Left ventricle myocardium inferior (tissue), 1 donor: Measurements from ENCODE around the gene MAP2K3. TPM values are rescaled to one million over a fixed set of nuclear protein-coding genes. Genes with fewer than 3 reads are reported as not detected.
A peak's percentile ranks its signal among the peaks of the same experiment; 100 is the strongest.

Source experiments
- DNase-seq: peaks from one replicate; pipeline ENCODE4 v3.0.0-alpha.2; 2020
- H3K27ac ChIP-seq: fragments of 200-600 bp; replicated peaks from 2 replicates; pipeline ENCODE4 v1.8.0; 2021
- H3K27me3 ChIP-seq: fragments of 200-600 bp; 2 replicates; pipeline ENCODE4 v1.8.0; 2021; ENCODE audit warnings: low read depth
- H3K36me3 ChIP-seq: fragments of 200-600 bp; 2 replicates; pipeline ENCODE4 v1.8.0; 2021
- H3K4me1 ChIP-seq: fragments of 200-600 bp; 2 replicates; pipeline ENCODE4 v1.8.0; 2021
- H3K4me3 ChIP-seq: fragments of 200-600 bp; 2 replicates; pipeline ENCODE4 v1.8.0; 2021; ENCODE audit warnings: mild to moderate bottlenecking, moderate library complexity
- H3K9me3 ChIP-seq: fragments of 200-600 bp; replicated peaks from 2 replicates; pipeline ENCODE4 v1.8.0; 2021
- intact Hi-C: fragments of 100-400 bp; cut with micrococcal nuclease; formaldehyde crosslinking; loops from one replicate; pipeline ENCODE4 v1.11.0; 2022
- total RNA-seq: library from RNA; stranded (reverse); fragmentation: NEBNext Ultra II Directional; extraction: Animal tissue kit (Norgen Biotek cat#: 25700); gene quantifications from one replicate; pipeline ENCODE4 v1.2.1, GENCODE V29; 2021
- TF ChIP-seq, protein P1 (sequence below): fragments of 200-600 bp; IDR thresholded peaks from 2 replicates; pipeline ENCODE4 v1.8.0; 2021; ENCODE audit warnings: antibody characterized with exemption, mild to moderate bottlenecking, borderline replicate concordance
- donor health status: DM: no; HTN: yes; CAD: no; lungs with severe emphysema.

MAP2K3 gene
- total RNA-seq, 1 donor from 2014 or later = 41.7 TPM

DNA sequence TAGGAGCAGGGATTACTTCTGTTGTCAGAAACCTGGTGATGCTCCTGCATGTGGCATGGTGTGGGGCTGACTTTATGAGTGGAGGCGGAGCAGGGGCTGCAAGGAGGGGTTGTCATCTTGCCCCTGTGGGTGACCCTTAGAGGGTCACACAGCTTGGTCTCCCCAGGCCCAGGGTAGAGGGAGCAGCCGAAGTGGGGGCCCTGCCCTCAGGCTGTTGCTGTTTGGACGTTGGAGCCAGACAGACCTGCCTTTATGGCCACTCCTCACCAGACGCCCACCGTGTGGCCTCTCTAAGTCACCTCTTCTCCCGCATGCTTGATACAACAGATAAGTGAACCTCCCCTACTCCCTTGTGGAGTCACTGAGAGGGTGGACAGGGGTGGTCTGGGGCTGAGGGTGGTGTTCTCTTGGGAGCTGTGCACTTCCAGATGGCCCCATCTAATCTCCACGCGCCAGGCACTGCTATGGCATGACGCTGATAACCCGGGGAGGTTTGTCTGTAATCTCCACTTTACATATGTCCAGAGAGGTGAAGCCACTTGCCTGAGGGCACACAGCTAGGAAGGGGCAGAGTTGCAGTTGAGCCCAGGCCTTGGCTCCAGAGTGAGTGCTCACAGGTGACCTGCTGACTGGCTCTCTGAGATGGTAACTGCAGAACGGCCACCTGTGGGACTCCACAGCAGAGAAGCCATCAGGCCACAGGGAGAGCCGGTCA lies 10.0 kb downstream of the MAP2K3 start:
- TF ChIP-seq, protein P1, sequence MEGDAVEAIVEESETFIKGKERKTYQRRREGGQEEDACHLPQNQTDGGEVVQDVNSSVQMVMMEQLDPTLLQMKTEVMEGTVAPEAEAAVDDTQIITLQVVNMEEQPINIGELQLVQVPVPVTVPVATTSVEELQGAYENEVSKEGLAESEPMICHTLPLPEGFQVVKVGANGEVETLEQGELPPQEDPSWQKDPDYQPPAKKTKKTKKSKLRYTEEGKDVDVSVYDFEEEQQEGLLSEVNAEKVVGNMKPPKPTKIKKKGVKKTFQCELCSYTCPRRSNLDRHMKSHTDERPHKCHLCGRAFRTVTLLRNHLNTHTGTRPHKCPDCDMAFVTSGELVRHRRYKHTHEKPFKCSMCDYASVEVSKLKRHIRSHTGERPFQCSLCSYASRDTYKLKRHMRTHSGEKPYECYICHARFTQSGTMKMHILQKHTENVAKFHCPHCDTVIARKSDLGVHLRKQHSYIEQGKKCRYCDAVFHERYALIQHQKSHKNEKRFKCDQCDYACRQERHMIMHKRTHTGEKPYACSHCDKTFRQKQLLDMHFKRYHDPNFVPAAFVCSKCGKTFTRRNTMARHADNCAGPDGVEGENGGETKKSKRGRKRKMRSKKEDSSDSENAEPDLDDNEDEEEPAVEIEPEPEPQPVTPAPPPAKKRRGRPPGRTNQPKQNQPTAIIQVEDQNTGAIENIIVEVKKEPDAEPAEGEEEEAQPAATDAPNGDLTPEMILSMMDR = no peak
- intact Hi-C loops = no loop called here
- peaks cover 70% of the 10 kb centered on the region for H3K4me1 ChIP-seq

DNA sequence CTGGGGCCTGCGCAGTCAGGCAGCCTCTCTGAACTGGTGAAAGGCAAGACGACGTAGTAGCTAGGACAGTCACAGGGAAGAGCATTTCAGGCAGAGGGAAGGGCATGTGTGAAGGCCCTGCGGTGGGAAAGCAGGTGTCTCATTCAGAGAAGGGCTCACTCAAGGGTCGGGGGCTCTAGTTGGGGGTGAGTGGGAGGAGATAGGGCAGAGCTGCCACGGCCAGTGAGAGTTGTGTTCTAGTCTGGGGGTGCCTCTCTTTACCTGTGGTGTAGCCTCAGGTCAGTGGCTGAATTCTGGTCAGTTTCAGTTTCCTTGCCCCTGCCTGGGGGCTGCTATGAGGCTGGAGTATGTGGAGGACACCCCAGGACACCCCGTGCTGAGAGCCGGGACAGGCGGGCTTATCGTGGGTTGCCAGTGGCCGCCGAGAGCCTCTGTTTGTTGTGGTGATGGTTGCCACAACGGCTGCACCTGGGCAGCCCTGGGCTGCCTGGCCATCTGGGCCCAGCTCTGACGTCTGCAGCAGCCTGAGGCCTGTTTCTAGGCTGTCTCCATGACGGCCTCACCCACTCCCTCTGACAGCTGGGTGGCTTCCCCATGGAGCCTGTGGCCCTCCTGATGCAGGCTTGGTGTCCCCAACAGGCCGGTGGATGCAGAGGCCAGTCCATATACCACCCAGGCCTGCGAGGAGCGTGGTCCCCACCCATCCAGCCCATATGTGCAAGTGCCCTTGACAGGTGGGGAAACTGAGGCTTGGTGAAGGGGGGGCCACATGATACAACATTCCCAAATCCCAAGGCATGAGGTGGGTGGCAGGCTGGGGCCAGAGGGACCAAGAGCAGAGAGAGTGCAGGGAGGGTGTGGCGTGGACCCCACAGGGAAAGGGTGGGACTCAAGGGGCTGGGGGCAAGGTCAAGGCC lies 10.8 kb downstream of the MAP2K3 start:
- no peaks in the 10 kb centered on the region for H3K9me3 ChIP-seq
- peaks cover 69% of the 10 kb centered on the region for H3K4me1 ChIP-seq
- intact Hi-C loops = no loop called here
- no peak overlapping the region for H3K4me3 ChIP-seq
- TF ChIP-seq, protein P1 = no peak
- peak; percentile 80 for DNase-seq
- peaks cover 4% of the 10 kb centered on the region for H3K27me3 ChIP-seq
- peak overlapping the region; percentile 63 for H3K27ac ChIP-seq
- H3K36me3 ChIP-seq = peaks cover 21% of the 10 kb centered on the region

More for the DNA sequence above, 10.0 kb downstream of the MAP2K3 start:
- Histone ChIP-seq H3K4me3 (no peak overlapping the region), H3K27me3 (peaks cover 4% of the 10 kb centered on the region), H3K27ac (peak overlapping the region; percentile 63), H3K36me3 (peaks cover 15% of the 10 kb centered on the region), H3K9me3 (no peaks in the 10 kb centered on the region)
- DNase-seq = no peak

DNA sequence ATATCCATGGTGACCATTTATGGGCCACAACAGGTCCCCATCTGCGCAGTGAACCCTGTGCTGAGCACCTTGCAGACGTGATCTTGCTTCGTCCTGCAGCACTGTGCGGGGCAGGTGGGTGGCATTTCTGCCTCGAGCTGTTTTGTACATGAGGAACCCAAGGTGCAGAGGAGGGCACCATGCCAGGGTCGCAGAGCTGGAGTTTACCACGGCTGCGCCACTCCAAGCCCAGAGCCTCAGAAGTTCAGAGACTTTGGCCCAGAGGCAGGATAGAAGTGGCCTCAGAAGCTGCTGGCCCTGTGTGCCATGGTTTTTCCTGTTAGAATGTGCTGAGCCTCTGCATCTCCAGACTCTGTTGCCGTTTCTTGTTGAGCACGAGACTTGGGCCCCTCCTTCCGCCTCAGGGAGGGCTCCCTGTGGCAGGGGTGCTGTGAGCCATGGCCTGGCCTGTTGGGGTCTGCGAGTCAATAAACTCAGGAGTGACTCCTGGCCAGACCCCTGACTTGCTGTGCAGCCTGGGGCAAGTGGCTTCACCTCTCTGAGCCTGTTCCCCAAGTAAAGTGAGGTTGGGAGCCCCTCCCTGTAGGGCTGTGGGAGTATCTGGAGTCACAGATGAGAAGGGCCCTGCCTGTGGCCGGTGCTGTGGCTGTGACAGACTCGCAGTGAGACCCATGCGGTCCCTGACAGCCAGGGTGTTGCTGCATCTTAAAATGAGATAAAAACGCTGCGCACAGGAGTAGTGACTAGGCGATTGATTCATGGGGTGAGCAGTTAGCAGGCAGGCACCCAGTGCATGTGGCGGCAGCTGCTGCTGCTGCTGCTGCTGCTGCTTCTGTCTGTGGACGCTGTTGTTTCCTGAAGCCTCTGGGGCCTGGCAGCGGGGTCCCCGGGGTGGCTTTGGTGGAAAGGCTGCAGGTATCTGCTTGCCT lies 11.8 kb downstream of the MAP2K3 start:
- peak overlapping the region; percentile 63 for H3K27ac ChIP-seq
- H3K4me1 ChIP-seq = peaks cover 62% of the 10 kb centered on the region
- no peak overlapping the region for H3K4me3 ChIP-seq
- H3K27me3 ChIP-seq = peaks cover 4% of the 10 kb centered on the region
- TF ChIP-seq, protein P1 = no peak
- intact Hi-C loops = no loop called here
- peak; percentile 66 for DNase-seq
- H3K36me3 ChIP-seq = peaks cover 32% of the 10 kb centered on the region
- no peaks in the 10 kb centered on the region for H3K9me3 ChIP-seq

DNA sequence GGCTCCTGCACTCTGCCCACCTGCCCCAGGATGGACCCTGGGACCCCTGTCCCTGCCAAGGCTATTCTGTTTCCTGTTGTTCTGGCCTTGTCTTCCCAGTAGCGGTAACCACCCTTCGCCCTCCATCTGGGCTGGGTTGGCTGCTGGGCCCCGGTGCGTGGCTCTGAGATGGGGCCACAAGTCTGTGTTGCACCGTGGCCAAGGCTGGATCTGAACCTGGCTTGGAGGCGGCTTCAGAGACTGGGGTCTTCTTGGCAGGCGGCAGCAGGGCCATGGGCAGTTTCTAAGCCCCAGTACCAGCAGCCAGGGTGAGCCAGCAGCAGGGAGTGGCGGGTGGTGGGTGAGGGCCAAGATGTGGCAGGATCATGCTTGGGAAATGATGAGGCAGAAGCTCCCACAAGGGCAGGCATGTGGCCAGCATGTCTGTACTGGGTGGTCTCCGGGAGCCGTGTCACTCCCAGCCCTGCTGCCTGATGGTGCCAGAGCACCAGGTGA lies 12.6 kb downstream of the MAP2K3 start:
- peak overlapping the region; percentile 63 for H3K27ac ChIP-seq
- TF ChIP-seq, protein P1 = no peak
- peaks cover 59% of the 10 kb centered on the region for H3K4me1 ChIP-seq
- H3K9me3 ChIP-seq = no peaks in the 10 kb centered on the region
- intact Hi-C loops = no loop called here
- DNase-seq = no peak
- H3K36me3 ChIP-seq = peaks cover 35% of the 10 kb centered on the region
- no peak overlapping the region for H3K4me3 ChIP-seq
- peaks cover 4% of the 10 kb centered on the region for H3K27me3 ChIP-seq

DNA sequence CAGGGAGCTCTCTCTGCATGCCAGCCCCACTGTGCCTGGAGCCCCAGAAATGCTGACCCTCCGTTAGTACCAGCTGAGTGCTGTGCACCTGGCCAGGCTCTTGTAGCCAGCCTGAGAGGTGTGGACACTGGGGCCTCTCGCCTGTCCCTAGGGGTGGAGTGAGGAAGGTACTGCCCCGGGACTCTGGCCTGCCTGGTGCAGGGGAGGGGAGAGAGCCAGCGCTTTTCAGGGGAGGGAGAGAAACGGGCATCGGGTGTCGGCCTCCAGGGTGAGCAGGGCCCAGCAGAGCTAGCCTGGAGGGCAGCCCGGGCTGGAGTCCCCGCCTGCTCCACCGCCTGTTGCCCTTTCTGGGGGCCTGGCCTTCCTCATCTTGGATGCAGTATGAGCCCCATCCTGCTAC lies 13.1 kb downstream of the MAP2K3 start:
- DNase-seq = no peak
- TF ChIP-seq, protein P1 = no peak
- H3K27me3 ChIP-seq = peaks cover 4% of the 10 kb centered on the region

More for the DNA sequence above, 13.1 kb downstream of the MAP2K3 start:
- Histone ChIP-seq H3K4me3 (no peak overlapping the region), H3K27ac (peak overlapping the region; percentile 63), H3K4me1 (peaks cover 59% of the 10 kb centered on the region), H3K36me3 (peaks cover 40% of the 10 kb centered on the region), H3K9me3 (no peaks in the 10 kb centered on the region)
- intact Hi-C loops = no loop called here
